SU-DHL-6 (cell line): ENCODE results near the gene POC1A.

ENCODE experiments used
- CTCF ChIP-seq: fragments of 200-600 bp; sonication (generic); IDR thresholded peaks from one replicate; pipeline ENCODE4 v1.5.1; 2017; ENCODE audit warnings: antibody characterized with exemption, mild to moderate bottlenecking, low read length, moderate library complexity; ENCODE audit not compliant: insufficient read depth, poor library complexity, severe bottlenecking
- EZH2phosphoT487 ChIP-seq: fragments of 200-600 bp; sonication (generic), shearing (Covaris generic); conservative IDR thresholded peaks from 2 replicates; pipeline ENCODE4 v1.6.1; 2018; ENCODE audit warnings: mild to moderate bottlenecking, antibody characterized with exemption, low read length, moderate library complexity, mixed read lengths

DNA sequence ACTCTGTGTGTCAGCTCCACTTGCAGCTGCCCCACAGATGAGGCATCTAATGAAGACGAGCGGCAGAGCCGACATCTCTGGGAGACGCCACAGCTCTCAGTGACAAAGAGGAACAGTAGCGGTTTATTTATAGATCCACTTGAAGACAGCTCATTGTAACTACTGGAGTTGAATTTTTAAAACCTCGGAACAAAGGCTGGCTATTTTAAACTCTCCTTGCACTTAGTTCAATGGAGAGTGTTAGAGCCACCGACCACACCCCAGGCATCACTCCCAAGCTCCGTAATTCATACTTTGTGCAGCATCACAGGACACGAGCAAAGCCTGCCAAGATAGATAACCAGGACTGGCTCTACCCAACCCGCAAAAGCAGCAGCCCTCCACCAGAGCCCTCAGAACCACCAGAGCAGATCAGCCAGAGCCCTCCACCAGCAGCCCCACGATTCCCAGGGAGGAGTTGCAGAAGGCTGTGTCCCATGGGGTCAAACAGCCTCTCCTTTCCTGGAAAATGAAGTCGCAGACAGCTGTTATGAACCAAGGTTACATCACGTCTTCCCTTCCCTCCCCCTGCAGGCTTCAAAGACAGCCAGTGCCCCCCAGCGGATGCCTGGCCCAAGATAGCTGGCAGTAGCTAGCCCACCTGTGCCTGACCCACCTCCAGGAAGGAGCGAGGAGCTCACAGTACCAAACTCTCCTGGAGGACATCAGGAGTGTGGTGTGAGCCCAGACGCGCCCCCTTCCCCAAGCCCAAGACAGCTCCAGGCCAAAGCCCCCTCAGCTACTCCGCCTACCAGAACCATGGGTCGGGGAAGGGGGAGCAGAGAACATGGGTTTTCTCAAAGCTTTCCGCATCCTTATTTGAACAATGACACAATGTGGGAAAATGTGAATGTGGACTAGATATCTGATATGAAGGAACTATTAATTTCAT lies 45.7 kb downstream of the POC1A start:
- TF ChIP-seq CTCF (no peak), EZH2phosphoT487 (no peak)
